WERI-Rb-1 (cell line): Measurements from ENCODE around the gene CHD3.
"Not testable (repeated sequence)": the region's sequence is repeated elsewhere in the genome, so short reads cannot be mapped to it uniquely, and the experiment has no call there.

Experiments used
- DNase-seq: peaks from one replicate; pipeline ENCODE4 v3.0.0-alpha.2; 2020
- H3K27ac ChIP-seq: fragments of 250-450 bp; sonication (Bioruptor Pico); 2 replicates; pipeline ENCODE4 v1.5.1; 2020; ENCODE audit warnings: mild to moderate bottlenecking, moderate library complexity
- H3K27me3 ChIP-seq: fragments of 250-450 bp; sonication (Bioruptor Pico); 2 replicates; pipeline ENCODE4 v1.5.1; 2021; ENCODE audit warnings: mild to moderate bottlenecking, low read depth, moderate library complexity; ENCODE audit not compliant: insufficient read depth, severe bottlenecking
- H3K36me3 ChIP-seq: fragments of 250-450 bp; sonication (Bioruptor Pico); 2 replicates; pipeline ENCODE4 v1.5.1; 2020; ENCODE audit warnings: mild to moderate bottlenecking, moderate library complexity
- H3K4me3 ChIP-seq: 2 replicates; pipeline ENCODE4 v1.5.1; 2011; ENCODE audit warnings: low read depth, mild to moderate bottlenecking, control low read depth, low read length
- H3K9me3 ChIP-seq: fragments of 250-450 bp; sonication (Bioruptor Pico); 2 replicates; pipeline ENCODE4 v1.5.1; 2021; ENCODE audit warnings: mild to moderate bottlenecking, moderate library complexity; ENCODE audit not compliant: severe bottlenecking
- TF ChIP-seq, protein P1 (sequence below): IDR thresholded peaks from 2 replicates; pipeline ENCODE4 v1.5.1; 2011; ENCODE audit warnings: low read depth, mild to moderate bottlenecking, control low read depth, inconsistent platforms, low read length

CHD3 gene

DNA sequence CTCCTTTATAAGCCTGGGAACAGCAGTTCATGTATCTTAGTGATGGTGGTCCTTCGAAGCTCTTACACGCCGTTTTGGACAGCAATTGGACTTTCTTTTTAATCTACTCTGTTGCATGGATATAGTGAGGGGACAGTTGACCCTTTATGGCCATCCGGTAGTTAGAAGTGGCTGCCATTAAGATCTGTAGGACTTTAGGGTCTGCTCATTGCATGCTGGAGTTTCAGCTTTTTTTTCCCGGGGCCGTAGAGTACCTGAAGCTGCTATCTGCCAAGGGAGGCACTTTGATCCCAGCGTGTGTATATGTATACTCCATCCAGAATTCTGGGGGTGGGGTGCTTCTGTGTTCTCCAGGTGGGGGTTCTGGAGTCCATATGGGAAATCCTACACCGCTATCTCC is 29.6 kb upstream of the CHD3 start:
- Histone ChIP-seq H3K27ac (no peak overlapping the region), H3K9me3 (no peaks in the 10 kb centered on the region), H3K27me3 (no peaks in the 10 kb centered on the region), H3K4me3 (peak overlapping the region; percentile 88; the same call in 1 of the 2 replicates), H3K36me3 (peaks cover 17% of the 10 kb centered on the region)
- DNase-seq = no peak
- TF ChIP-seq, protein P1, sequence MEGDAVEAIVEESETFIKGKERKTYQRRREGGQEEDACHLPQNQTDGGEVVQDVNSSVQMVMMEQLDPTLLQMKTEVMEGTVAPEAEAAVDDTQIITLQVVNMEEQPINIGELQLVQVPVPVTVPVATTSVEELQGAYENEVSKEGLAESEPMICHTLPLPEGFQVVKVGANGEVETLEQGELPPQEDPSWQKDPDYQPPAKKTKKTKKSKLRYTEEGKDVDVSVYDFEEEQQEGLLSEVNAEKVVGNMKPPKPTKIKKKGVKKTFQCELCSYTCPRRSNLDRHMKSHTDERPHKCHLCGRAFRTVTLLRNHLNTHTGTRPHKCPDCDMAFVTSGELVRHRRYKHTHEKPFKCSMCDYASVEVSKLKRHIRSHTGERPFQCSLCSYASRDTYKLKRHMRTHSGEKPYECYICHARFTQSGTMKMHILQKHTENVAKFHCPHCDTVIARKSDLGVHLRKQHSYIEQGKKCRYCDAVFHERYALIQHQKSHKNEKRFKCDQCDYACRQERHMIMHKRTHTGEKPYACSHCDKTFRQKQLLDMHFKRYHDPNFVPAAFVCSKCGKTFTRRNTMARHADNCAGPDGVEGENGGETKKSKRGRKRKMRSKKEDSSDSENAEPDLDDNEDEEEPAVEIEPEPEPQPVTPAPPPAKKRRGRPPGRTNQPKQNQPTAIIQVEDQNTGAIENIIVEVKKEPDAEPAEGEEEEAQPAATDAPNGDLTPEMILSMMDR = no peak

DNA sequence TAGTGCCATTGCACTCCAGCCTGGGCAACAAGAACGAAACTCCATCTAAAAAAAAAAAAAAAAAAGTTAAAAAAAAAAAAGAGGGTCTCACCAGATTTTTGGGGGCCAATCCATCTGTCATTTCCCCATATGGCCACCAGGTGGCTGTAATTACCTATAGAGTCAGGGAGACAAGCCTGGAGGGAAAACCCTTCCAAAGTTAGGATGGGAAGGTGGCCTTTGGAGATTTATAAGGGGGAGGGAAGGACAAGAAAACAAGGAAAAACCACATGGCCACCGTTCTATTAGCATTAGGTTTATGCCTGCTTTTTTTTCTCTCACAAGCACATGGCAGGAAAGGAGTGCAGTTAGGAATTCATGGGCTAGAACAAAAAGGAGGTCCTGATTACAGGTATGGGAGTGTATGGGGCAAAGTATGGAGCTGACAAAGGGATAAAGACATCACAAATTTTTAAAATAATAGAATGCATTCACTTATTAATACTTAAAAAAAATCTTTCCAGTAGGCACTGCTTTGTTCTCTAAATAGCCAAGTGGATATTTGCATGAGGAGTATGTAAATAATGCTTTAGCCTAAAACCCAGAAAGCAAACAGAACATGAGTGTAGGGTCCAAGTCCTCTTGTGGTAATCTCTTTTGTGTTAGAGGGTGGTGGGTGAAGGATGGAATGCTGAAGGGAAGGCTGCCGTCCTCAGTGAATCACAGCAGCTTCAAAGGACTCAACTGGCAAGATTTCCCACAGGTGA is 25.7 kb upstream of the CHD3 start:
- Histone ChIP-seq H3K27me3 (no peaks in the 10 kb centered on the region), H3K9me3 (no peaks in the 10 kb centered on the region), H3K27ac (no peak overlapping the region), H3K4me3 (no peak overlapping the region), H3K36me3 (peaks cover 24% of the 10 kb centered on the region)
- TF ChIP-seq, protein P1 = peak; percentile 56
- peak; percentile 53 for DNase-seq

DNA sequence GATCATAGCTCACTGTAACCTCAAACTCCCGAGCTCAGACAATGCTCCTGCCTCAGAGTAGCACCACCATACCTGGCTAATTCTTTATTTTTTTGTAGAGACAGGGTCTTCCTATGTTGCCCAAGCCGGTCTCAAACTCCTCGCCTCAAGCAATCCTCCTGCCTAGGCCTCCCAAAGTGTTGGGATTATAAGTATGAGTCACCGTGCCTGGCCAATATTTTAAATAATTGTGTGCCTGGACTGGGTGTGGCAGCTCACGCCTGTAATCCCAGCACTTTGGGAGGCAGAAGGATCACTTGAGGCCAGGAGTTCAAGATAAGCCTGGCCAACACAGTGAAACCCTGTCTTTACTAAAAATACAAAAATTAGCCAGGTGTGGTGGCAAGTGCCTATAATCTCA is 24.2 kb upstream of the CHD3 start:
- H3K27ac ChIP-seq, DNase-seq, H3K9me3 ChIP-seq, H3K4me3 ChIP-seq, H3K27me3 ChIP-seq: not testable (repeated sequence)
- H3K36me3 ChIP-seq = peaks cover 24% of the 10 kb centered on the region

DNA sequence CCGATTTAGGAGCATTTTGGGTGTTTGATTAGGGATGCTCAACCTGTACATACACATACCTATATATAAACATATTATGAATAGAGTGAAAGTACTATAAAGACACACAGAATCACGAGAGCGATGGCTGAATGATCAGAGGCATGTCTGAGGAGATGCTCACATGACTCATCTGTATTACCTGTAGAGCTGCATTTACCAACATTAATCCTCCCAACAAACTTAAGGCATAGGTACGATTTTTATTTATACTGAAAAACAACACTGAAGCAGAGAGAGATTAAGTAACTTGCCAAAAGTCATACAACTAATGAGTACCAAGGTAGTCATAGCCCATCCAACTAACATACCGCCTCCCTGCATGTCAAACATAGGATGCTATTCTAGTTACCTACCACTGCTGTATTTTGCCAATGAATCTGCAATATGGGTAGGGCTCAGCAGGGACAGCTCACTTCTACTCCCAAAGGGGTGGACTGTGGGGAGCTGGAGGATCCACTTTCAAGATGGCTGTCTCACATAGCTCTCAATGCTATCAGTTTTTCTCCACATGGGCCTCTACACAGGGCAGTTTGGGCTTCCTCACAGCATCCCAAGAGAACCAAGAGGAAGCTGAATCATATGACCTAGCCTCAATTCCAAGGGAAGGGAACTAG is 23.5 kb upstream of the CHD3 start:
- DNase-seq = no peak

DNA sequence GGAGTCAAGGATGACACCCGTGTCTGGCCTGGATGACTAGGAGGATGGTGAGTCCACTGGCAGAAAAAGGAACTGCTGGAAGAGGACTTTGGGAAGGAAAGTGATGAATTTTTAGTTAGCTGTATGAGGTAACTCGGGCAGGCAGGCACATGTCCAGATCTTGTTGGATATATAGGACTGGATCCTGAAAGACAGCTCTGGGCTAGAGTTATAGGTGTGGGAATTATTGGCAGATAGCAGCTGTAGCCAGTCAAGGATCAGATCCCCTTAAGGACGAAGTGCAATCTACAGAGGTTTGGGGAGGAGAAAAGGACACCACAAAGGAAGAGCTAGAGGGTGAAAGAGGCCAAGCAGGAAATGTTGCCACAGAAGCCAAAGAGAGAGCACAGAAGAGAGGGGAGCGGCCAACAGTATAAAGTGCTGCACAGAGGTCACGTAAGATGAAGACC is 20.7 kb upstream of the CHD3 start:
- Histone ChIP-seq H3K27ac (no peak overlapping the region), H3K36me3 (peaks cover 33% of the 10 kb centered on the region), H3K9me3 (no peaks in the 10 kb centered on the region), H3K27me3 (no peaks in the 10 kb centered on the region), H3K4me3 (no peak overlapping the region)
- DNase-seq = no peak
- TF ChIP-seq, protein P1 = no peak

More for the DNA sequence above, 23.5 kb upstream of the CHD3 start:
- Histone ChIP-seq H3K4me3 (no peak overlapping the region), H3K27me3 (no peaks in the 10 kb centered on the region), H3K27ac (no peak overlapping the region), H3K36me3 (peaks cover 20% of the 10 kb centered on the region), H3K9me3 (no peaks in the 10 kb centered on the region)
- TF ChIP-seq, protein P1 = no peak

DNA sequence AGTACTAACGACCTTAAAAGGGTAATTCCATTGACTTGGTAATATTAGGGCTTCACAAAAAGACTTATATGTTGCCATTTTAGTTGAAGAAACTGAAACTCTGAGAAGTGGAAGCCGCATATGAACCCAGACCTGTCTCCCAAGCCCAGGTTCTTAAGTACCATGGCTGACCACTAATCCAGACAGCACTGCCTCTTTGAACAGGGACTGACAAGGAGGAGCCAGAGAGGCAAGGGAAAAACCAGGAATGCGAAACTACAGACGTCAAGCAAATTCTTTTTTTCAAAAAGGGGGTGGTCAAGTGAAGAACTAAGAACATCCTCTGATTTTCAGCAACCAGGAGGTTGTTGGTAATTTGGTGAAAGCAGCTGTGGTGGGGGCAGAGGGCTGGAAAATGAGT is 15.5 kb upstream of the CHD3 start:
- no peak for DNase-seq

More for the DNA sequence above, 15.5 kb upstream of the CHD3 start:
- no peak overlapping the region for H3K4me3 ChIP-seq
- peaks cover 40% of the 10 kb centered on the region for H3K36me3 ChIP-seq
- no peak overlapping the region for H3K27ac ChIP-seq
- no peaks in the 10 kb centered on the region for H3K9me3 ChIP-seq
- no peaks in the 10 kb centered on the region for H3K27me3 ChIP-seq
- TF ChIP-seq, protein P1 = no peak
